HCT116 (cell line): ENCODE results near the gene MBTPS2. TPM values are rescaled to one million over a fixed set of nuclear protein-coding genes. Genes with fewer than 3 reads are reported as not detected.
A peak's percentile ranks its signal among the peaks of the same experiment; 100 is the strongest.

Source experiments
- ATAC-seq: fragments of 200-7000 bp; cut with Tn5 transposase; 2 replicates; pipeline ENCODE4 v1.9.1; 2020; ENCODE audit warnings: mild to moderate bottlenecking, moderate library complexity
- BruUV-seq: library from RNA; stranded (reverse); fragments of 400-500 nt; replicated peaks from 2 replicates; lab custom pipeline; 2021; lab: Mats Ljungman, UMichigan
- CTCF ChIA-PET: fragments of 300-600 bp; sonication (Branson Sonifier 250); formaldehyde crosslinking; loops from one replicate; lab custom pipeline; 2021; ENCODE audit warnings: antibody characterized with exemption; lab: Charles Lee
- POLR2A ChIA-PET: fragments of 300-600, 350-600 bp; sonication (Branson Sonifier 250); formaldehyde crosslinking; loops from one replicate; lab custom pipeline; 2021; ENCODE audit warnings: antibody characterized with exemption; lab: Charles Lee
- RAD21 ChIA-PET, 2 experiments: fragments of 300-600 bp; sonication (Branson Sonifier 250); formaldehyde crosslinking; loops; one replicate each; lab custom pipeline; 2023; ENCODE audit warnings: low total read pairs in 2 of 2; ENCODE audit not compliant: uncharacterized antibody in 2 of 2, unreplicated experiment in 2 of 2, low non-redundant PET in 1 of 2; lab: Charles Lee
- DNase-seq: peaks from one replicate; pipeline ENCODE4 v3.0.0-alpha.2; 2010; ENCODE audit warnings: low read depth, low spot score
- H2AFZ ChIP-seq: fragments of 200-600 bp; shearing (Covaris generic), sonication (generic); 2 replicates; pipeline ENCODE4 v1.6.1; 2017; ENCODE audit warnings: low read depth, mixed run types, mixed read lengths, antibody characterized with exemption, low read length; ENCODE audit not compliant: poor library complexity, severe bottlenecking
- H3K27ac ChIP-seq: 2 replicates; pipeline ENCODE4 v1.5.1; 2012; ENCODE audit warnings: low read depth, low read length
- H3K27me3 ChIP-seq: fragments of 200-600 bp; sonication (generic); 2 replicates; pipeline ENCODE4 v1.6.1; 2016; ENCODE audit warnings: mixed run types, low read length, mixed read lengths; ENCODE audit not compliant: insufficient read depth
- H3K36me3 ChIP-seq, 2 experiments: fragments of 200-500 bp in 1 of 2; fragments of 200-600 bp in 1 of 2; sonication (Bioruptor generic) in 1 of 2; sonication (generic) in 1 of 2; 2 replicates each; pipeline versions ENCODE4 v1.5.1 to v1.6.1; 2014 to 2016; ENCODE audit warnings: low read length in 2 of 2, inconsistent platforms in 1 of 2, mixed read lengths in 1 of 2, mixed run types in 1 of 2; ENCODE audit not compliant: insufficient read depth in 2 of 2, control insufficient read depth in 1 of 2
- H3K4me1 ChIP-seq, 2 experiments: fragments of 200-600 bp in 1 of 2; sonication (generic) in 1 of 2; 2 replicates each; pipeline versions ENCODE4 v1.5.1 to v1.6.1; 2012 to 2017; ENCODE audit warnings: low read length in 2 of 2, inconsistent platforms in 1 of 2, mild to moderate bottlenecking in 1 of 2, mixed read lengths in 1 of 2, mixed run types in 1 of 2, moderate library complexity in 1 of 2; ENCODE audit not compliant: insufficient read depth in 2 of 2, control insufficient read depth in 1 of 2
- H3K4me2 ChIP-seq: fragments of 200-600 bp; sonication (generic); 2 replicates; pipeline ENCODE4 v1.6.1; 2017; ENCODE audit warnings: mixed run types, low read length, mixed read lengths
- H3K4me3 ChIP-seq, 2 experiments: fragments of 200-600 bp in 1 of 2; sonication (generic) in 1 of 2; replicated peaks in 1 of 2; 2 replicates each; pipeline ENCODE4 v1.5.1; 2011 to 2016; ENCODE audit warnings: low read length in 2 of 2, control low read depth in 1 of 2, low read depth in 1 of 2, mild to moderate bottlenecking in 1 of 2, mixed read lengths in 1 of 2, mixed run types in 1 of 2
- H3K79me2 ChIP-seq: fragments of 200-600 bp; sonication (generic); 2 replicates; pipeline ENCODE4 v1.6.1; 2017; ENCODE audit warnings: mild to moderate bottlenecking, mixed run types, low read length, moderate library complexity, mixed read lengths; ENCODE audit not compliant: insufficient read depth
- H3K9ac ChIP-seq: fragments of 200-600 bp; sonication (generic); 2 replicates; pipeline ENCODE4 v1.6.1; 2016; ENCODE audit warnings: low read length, mixed read lengths
- H3K9me2 ChIP-seq: fragments of 200-600 bp; sonication (generic), shearing (Covaris generic); 2 replicates; pipeline ENCODE4 v1.6.1; 2017; ENCODE audit warnings: mixed run types, mild to moderate bottlenecking, moderate library complexity; ENCODE audit not compliant: insufficient read depth
- H3K9me3 ChIP-seq, 2 experiments: fragments of 200-500 bp in 1 of 2; fragments of 200-600 bp in 1 of 2; sonication (Bioruptor generic) in 1 of 2; sonication (generic) in 1 of 2; 2 replicates each; pipeline ENCODE4 v1.6.1; 2014 to 2017; ENCODE audit warnings: low read length in 2 of 2, mixed read lengths in 2 of 2, inconsistent platforms in 1 of 2, low read depth in 1 of 2, mild to moderate bottlenecking in 1 of 2, mixed run types in 1 of 2, moderate library complexity in 1 of 2; ENCODE audit not compliant: control insufficient read depth in 1 of 2, insufficient read depth in 1 of 2
- H4K20me1 ChIP-seq: fragments of 200-600 bp; sonication (generic), shearing (Covaris generic); 2 replicates; pipeline ENCODE4 v1.6.1; 2017; ENCODE audit warnings: mixed run types, mild to moderate bottlenecking, moderate library complexity; ENCODE audit not compliant: insufficient read depth
- CBX3 ChIP-seq: IDR thresholded peaks from 2 replicates; pipeline ENCODE4 v1.6.1; 2012; ENCODE audit warnings: low read depth
- EGR1 ChIP-seq: IDR thresholded peaks from 2 replicates; pipeline ENCODE4 v1.6.1; 2012; ENCODE audit warnings: low read depth
- ELF1 ChIP-seq: IDR thresholded peaks from 2 replicates; pipeline ENCODE4 v1.6.1; 2012; ENCODE audit warnings: low read depth, borderline replicate concordance
- EZH2phosphoT487 ChIP-seq: fragments of 200-600 bp; IDR thresholded peaks from 2 replicates; pipeline ENCODE4 v1.6.1; 2018; ENCODE audit warnings: antibody characterized with exemption, borderline replicate concordance
- FOSL1 ChIP-seq: IDR thresholded peaks from 2 replicates; pipeline ENCODE4 v1.6.1; 2012; ENCODE audit warnings: low read depth
- POLR2A ChIP-seq: IDR thresholded peaks from 2 replicates; pipeline ENCODE4 v1.7.0; 2011; ENCODE audit warnings: borderline replicate concordance; ENCODE audit not compliant: insufficient read depth, insufficient read length; ENCODE audit errors: extremely low read depth
- POLR2AphosphoS5 ChIP-seq: IDR thresholded peaks from 2 replicates; pipeline ENCODE4 v1.6.1; 2011; ENCODE audit warnings: mild to moderate bottlenecking, low read depth, low read length, moderate library complexity
- RAD21 ChIP-seq: IDR thresholded peaks from 2 replicates; pipeline ENCODE4 v1.6.1; 2012; ENCODE audit warnings: low read depth, mild to moderate bottlenecking
- REST ChIP-seq: IDR thresholded peaks from 2 replicates; pipeline ENCODE4 v1.6.1; 2012; ENCODE audit warnings: low read depth
- ZBTB33 ChIP-seq: IDR thresholded peaks from 2 replicates; pipeline ENCODE4 v1.6.1; 2011; ENCODE audit warnings: mild to moderate bottlenecking, low read length, moderate library complexity; ENCODE audit not compliant: insufficient replicate concordance; ENCODE audit errors: extremely low read depth
- ZNF274 ChIP-seq: fragments of 200-500 bp; sonication (Bioruptor generic); IDR thresholded peaks from 2 replicates; pipeline ENCODE4 v1.6.1; 2014; ENCODE audit warnings: mild to moderate bottlenecking, low read depth, low read length, inconsistent platforms
- intact Hi-C: fragments of 100-400 bp; cut with micrococcal nuclease; formaldehyde crosslinking; loops from 2 replicates; pipeline ENCODE4 v1.10.0; 2022
- total RNA-seq: library from RNA; stranded (reverse); gene quantifications from one replicate; pipeline ENCODE4 v1.2.1, GENCODE V29; 2021; ENCODE audit not compliant: unreplicated experiment

Gene MBTPS2
- total RNA-seq, 1 experiment from 2014 or later: 16.9 TPM

- H3K9ac ChIP-seq: no peak overlapping the region
- no peak overlapping the region for H3K4me3 ChIP-seq
- no peaks in the 10 kb centered on the region for H3K9me2 ChIP-seq
- ChIA-PET CTCF (no interaction called here), RAD21 (no interaction called here), POLR2A (no interaction called here)
- no peak overlapping the region for H3K27ac ChIP-seq
- ATAC-seq (no peak), DNase-seq (no peak)
- intact Hi-C loops: no loop called here
- no peak overlapping the region for H2AFZ ChIP-seq
- no peak overlapping the region for H3K4me2 ChIP-seq
- no TSS peak for BruUV-seq
- H3K27me3 ChIP-seq: no peaks in the 10 kb centered on the region
- no peaks in the 10 kb centered on the region for H3K9me3 ChIP-seq
- H4K20me1 ChIP-seq: no peaks in the 10 kb centered on the region
- TF ChIP-seq FOSL1: no peak
- TF ChIP-seq RAD21: 0 out of 2 replicates have a peak, but pooled peaks have one; percentile 23
- H3K4me1 ChIP-seq: peaks cover 0 to 10% of the 10 kb centered on the region in 2 experiments; a peak in 1 of 4 replicates
- no peaks in the 10 kb centered on the region for H3K36me3 ChIP-seq
- peaks cover 17% of the 10 kb centered on the region for H3K79me2 ChIP-seq
Measured at GRCh38 chrX:21837056-21837455, 2.4 kb upstream of the MBTPS2 start.

- Histone ChIP-seq H2AFZ (no peak overlapping the region), H3K27ac (peak overlapping the region; percentile 36), H3K9me3 (no peaks in the 10 kb centered on the region), H3K4me3 (peak overlapping the region; percentile 70 to 73), H4K20me1 (no peaks in the 10 kb centered on the region), H3K9ac (peak overlapping the region; percentile 81), H3K4me1 (peaks cover 0 to 10% of the 10 kb centered on the region in 2 experiments; a peak in 1 of 4 replicates), H3K36me3 (no peaks in the 10 kb centered on the region), H3K4me2 (peak overlapping the region; percentile 78), H3K27me3 (no peaks in the 10 kb centered on the region), H3K9me2 (no peaks in the 10 kb centered on the region), H3K79me2 (peaks cover 17% of the 10 kb centered on the region)
- CTCF ChIA-PET: no interaction called here
- DNase-seq (no peak), ATAC-seq (peak; percentile 30)
- TSS peak; percentile 97 for BruUV-seq
- intact Hi-C loops: loop anchor here (2.0 kb wide), 1 partner anchor 134 kb away; no protein-coding TSS in a partner anchor
- POLR2A ChIA-PET: no interaction called here
- TF ChIP-seq ELF1: no peak
- no peak for TF ChIP-seq POLR2AphosphoS5
- no peak for TF ChIP-seq POLR2A
- TF ChIP-seq ZNF274: no peak
- TF ChIP-seq ZBTB33: no peak
- TF ChIP-seq EGR1: no peak
- TF ChIP-seq CBX3: no peak
- TF ChIP-seq EZH2phosphoT487: no peak
- no peak for TF ChIP-seq REST
- RAD21 ChIA-PET: no interaction called here
Measured at GRCh38 chrX:21838937-21839333, 482 bp upstream of the MBTPS2 start.
